ENCODE results near the gene AOC3.
"Not testable (repeated sequence)": the region's sequence is repeated elsewhere in the genome, so short reads cannot be mapped to it uniquely, and the experiment has no call there.

The AOC3 gene

GRCh38 chr17:42866631-42867575 lies 15.9 kb downstream of the AOC3 start:
- no peak for DNase-seq (ENCODE audit: low read depth, low spot score)

- DNase-seq (ENCODE audit: low read depth, low spot score): not testable (repeated sequence)
Observed at GRCh38 chr17:42867694-42868261, 16.8 kb downstream of the AOC3 start.

GRCh38 chr17:42868338-42868737 lies 17.3 kb downstream of the AOC3 start:
- no peak for DNase-seq (ENCODE audit: low read depth, low spot score)

DNA sequence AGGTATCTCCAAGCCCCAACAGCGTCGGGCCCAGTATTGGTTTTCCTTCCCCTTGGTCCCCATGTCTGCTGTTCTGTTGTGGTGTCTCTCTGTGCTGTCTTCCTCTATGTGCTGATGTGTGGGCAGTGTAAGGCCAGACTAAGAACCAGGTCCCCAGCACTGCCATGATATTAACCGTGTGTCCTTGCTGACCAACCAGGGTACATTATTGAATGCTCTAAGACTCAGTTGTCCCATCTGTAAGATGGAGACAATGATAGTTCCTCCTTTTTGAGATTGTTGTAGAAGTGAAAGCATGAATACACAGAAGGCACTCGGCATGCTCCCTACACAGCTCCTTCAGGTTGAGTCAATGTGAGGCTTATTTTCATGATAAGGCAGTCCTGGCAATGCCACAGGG lies 20.6 kb downstream of the AOC3 start:
- DNase-seq (ENCODE audit: low read depth, low spot score): no peak

- no peak for DNase-seq (ENCODE audit: low read depth, low spot score)
Observed at GRCh38 chr17:42872251-42872965, 21.4 kb downstream of the AOC3 start.

DNA sequence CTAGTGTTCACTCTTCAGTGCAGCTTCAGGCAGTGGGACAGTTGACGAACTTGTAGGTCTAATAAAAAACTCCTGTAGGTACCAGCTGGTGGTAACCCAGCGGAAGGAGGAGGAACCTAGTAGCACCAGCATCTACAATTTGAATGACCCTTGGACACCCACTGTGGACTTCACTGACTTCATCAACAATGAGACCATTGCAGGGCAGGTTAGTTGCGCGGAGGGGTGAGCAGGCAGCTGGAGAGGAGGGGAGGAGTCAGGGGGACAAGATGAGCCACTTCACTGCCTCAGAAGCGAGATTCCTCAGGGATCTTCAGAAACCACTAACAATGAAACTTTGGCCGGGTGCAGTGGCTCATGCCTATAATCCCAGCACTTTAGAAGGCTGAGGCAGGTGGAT lies 22.3 kb downstream of the AOC3 start:
- DNase-seq (ENCODE audit: low read depth, low spot score): no peak

- DNase-seq (ENCODE audit: low read depth, low spot score): not testable (repeated sequence)
Observed at GRCh38 chr17:42873932-42874695, 23.1 kb downstream of the AOC3 start.

- DNase-seq (ENCODE audit: low read depth, low spot score): no peak
Observed at GRCh38 chr17:42877037-42877436, 26.0 kb downstream of the AOC3 start.

DNA sequence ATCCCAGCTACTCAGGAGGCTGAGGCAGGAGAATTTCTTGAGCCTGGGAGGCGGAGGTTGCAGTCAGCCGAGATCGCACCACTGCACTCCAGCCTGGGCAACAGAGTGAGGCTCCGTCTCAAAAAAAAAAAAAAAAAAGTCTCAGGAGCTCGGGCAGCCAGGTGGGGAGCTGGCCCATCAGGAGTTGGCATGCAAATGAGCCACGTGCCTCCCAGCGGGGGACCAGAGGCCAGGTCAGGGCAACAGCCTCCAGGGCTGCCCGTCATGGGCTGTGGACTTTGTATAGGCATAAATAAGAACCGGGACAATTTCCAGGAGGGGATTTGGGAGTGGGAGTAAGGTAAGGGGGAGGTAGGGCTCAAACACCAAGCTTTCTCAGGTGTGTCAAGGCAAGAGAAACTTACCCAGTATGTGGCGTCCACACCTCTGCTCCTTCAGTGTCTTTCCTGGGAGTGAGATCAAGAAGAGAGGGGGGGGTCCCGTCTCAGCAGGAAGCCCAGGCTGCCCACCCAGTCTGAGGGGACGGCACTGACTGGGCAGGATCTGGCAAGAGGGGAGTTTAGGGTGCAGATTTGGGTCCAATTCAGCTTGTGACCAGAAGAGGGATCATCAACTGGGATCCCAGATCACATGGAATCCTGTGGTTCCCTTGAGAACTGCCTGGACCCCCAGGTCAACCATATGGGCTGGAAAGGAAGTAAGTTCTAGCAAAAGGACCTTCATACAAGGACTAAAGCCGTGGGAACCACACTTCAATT lies 27.3 kb downstream of the AOC3 start:
- DNase-seq (ENCODE audit: low read depth, low spot score): no peak

DNA sequence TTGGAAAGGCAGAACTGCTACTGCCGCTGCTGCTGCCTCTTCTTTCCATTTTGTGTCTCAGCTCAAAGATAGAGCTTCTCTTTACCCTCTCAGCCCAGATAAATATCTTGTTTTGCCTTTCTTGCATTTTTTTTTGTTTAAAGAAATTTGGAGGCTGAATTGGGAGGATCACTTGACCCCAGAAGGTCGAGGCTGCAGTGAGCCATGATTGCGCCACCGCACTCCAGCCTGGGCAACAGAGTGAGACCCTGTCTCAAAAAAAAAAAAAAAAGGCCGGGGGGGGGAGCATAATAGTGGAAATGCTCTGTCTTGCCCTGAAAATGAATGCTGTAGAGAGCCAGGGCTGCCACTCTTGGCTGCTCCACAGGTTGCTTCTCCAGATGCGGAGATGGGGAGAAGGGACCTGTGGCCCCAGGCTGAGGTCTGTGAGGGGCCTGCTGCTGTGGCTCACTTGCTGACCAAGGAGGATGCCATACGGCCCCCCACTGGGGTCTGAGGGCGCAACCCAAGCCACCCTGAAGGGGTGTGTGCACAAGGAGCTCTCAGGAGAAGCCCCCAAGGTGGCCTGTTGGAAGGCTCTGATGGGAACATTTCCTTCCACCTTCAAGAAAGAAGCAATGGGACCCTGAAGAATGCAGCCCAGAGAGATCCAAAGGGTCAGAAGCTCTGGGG lies 28.1 kb downstream of the AOC3 start:
- DNase-seq (ENCODE audit: low read depth, low spot score): no peak

DNA sequence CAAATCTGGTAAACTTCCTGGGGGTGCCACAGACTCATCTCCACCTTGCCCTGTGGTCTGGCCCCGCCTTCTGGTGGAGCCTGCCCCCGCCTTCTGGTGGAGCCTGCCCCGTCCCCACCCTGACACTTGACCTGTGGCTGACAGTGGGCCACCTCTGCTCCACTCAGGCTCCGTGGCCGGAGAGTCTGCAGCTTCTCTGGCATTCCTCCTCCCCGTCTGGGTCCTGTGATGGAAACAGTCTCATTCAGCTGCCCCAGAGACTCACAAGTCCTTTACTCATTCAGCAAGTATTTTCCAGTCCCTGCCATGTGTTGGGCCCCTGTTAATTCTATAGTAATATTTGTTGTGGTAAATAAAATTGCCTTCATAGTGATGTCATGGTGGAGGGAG lies 28.6 kb downstream of the AOC3 start:
- no peak for DNase-seq (ENCODE audit: low read depth, low spot score)

DNA sequence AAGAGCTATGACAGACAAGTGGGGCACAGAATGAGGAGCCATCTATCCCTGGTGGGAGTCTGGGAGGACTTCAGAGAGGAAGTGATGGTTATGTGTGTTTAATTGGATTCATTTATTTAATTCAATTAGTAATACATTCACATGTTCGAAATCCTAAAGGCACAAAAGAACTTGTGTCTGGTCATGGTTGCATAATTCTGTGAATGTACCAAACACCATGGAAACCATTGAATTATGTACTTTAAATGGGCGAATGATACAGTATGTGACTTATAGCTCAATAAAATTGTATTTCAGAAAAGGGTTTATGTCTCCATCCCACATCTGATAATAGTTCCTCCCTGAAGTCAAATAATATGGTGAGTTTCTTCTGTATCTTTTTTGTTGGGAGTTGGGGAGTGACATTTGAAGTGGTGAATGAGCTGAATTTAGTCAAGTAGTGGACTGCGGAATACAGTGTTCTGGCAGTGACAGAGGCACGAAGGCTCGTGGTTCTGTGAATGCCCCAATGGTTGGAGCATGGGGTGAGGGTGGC lies 29.8 kb downstream of the AOC3 start:
- no peak for DNase-seq (ENCODE audit: low read depth, low spot score)

GRCh38 chr17:42881706-42882105 lies 30.7 kb downstream of the AOC3 start:
- DNase-seq (ENCODE audit: low read depth, low spot score): not testable (repeated sequence)

DNA sequence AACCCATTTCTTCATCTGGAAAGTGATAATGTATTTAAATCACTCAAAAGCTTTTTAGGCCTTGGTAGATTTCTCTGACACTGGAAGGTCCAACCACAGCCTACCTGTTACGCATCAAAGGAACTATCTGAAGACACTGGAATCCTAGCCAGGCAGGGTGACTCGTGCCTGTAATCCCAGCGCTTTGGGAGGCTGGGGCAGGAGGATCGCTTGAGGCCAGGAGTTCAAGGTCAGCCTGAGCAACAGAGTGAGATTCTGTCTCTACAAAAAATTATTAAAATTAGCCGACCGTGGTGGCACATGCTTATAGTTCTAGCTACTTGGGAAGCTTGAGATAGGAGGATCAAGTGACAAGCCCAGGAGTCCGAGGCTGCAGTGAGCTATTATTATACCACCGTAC lies 31.2 kb downstream of the AOC3 start:
- DNase-seq (ENCODE audit: low read depth, low spot score): no peak

- DNase-seq (ENCODE audit: low read depth, low spot score): no peak
Observed at GRCh38 chr17:42883802-42884558, 33.0 kb downstream of the AOC3 start.

DNA sequence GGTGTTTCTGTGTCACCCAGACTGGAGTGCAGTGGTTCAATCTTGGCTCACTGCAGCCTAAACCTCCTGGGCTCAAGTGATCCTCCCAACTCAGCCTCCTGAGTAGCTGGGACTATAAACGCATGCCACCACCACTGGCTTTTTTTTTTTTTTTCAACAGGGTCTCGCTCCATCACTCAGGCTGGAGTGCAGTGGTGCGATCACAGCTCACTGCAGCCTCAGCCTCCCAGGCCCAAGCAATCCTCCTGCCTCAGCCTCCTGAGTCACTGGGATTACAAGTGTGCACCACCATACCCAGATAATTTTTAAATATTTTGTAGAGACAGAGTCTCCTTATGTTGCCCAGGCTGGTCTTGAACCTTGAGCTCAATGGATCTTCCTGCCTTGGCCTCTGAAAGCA lies 34.8 kb downstream of the AOC3 start:
- not testable (repeated sequence) for DNase-seq (ENCODE audit: low read depth, low spot score)

DNA sequence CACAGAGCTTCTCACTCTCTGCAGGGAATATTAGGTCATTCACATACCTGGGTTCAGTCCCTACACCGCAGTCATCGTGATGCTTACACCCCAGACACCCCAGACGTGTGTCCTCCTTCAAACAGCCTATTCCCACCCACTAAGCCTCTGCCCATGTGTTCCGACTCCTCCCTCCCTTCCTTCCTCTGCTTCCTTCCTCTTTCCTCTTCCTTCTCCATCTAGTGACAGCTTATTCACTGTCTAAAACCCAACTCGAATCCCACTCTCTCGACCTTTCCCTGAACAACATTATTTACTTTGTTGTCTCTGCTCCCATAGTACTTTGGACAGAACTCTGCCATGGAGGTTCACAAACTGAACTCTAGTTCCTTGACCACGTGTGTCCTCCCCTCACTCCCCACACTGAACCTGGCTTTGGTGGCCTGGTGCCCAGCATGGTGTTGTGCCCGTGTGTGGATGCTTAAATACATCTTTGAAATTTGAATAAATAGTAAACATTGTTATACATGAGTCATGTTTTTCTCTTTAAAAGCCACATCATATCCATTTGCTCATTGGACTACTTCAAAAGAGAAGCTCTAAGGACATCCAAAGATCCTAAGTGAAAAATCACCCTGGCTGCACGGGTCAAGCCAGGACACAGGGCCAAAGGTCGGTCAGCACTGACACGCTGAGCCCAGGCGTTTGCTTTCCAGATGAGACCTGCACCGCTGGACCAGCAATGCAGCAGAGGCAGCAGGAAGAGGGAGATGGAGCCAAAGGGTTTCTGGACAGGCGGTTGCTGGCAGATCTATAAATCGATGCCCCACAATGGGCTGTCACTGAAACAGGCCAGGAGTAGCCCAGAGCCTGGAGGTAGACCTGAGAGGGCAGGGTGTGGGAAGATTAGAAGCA lies 35.5 kb downstream of the AOC3 start:
- DNase-seq (ENCODE audit: low read depth, low spot score): no peak

DNA sequence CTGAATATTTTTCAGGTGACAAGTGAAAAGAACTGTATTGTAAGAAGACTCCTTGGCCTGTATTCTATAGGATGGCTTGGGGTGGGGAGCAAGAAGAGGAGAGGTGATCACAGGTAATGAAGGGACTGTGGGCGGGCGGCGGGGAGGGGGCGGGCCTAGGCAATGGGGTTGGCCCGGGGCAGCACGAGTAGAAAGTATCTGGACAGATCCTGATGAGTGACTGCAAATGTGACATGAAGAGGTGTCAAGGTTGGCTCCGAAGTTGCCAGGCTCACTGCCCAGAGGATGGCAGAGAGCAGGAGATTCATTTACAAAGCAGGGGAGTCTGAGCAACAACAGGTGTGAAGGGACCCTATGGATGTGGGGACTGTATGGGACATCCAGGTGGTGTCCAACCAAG lies 38.8 kb downstream of the AOC3 start:
- no peak for DNase-seq (ENCODE audit: low read depth, low spot score)

Measured in smooth muscle cell of the brain vasculature (primary cell).